Spleen (tissue), 11 donors: Measurements from ENCODE around the gene RAB28. TPM values are rescaled to one million over a fixed set of nuclear protein-coding genes. Genes with fewer than 3 reads are reported as not detected.
"Not testable (repeated sequence)": the region's sequence is repeated elsewhere in the genome, so short reads cannot be mapped to it uniquely, and the experiment has no call there.

Source experiments
- DNase-seq: peaks from one replicate; pipeline ENCODE4 v3.0.0-alpha.2; 2020
- H3K27ac ChIP-seq, 8 donors: fragments of 200-600 bp; sonication (generic) in 7 of 8; 1 replicate in 4 of 8; 2 replicates in 4 of 8; pipeline versions ENCODE4 v1.5.0 to v1.8.0; 2016 to 2021; ENCODE audit warnings: inconsistent platforms in 4 of 8, mild to moderate bottlenecking in 4 of 8, moderate library complexity in 1 of 8
- H3K27me3 ChIP-seq, 7 donors: fragments of 200-600 bp; sonication (generic) in 6 of 7; replicated peaks in 1 of 7; 1 replicate in 4 of 7; 2 replicates in 3 of 7; pipeline versions ENCODE4 v1.5.0 to v1.8.0; 2016 to 2021; ENCODE audit warnings: inconsistent platforms in 3 of 7, mild to moderate bottlenecking in 1 of 7
- H3K36me3 ChIP-seq, 6 donors: fragments of 200-600 bp; sonication (generic) in 5 of 6; 1 replicate in 4 of 6; 2 replicates in 2 of 6; pipeline versions ENCODE4 v1.5.0 to v1.8.0; 2016 to 2021; ENCODE audit warnings: inconsistent platforms in 2 of 6
- H3K4me1 ChIP-seq, 6 donors: fragments of 200-600 bp; sonication (generic) in 5 of 6; 1 replicate in 3 of 6; 2 replicates in 3 of 6; pipeline versions ENCODE4 v1.5.0 to v1.8.0; 2016 to 2021; ENCODE audit warnings: inconsistent platforms in 3 of 6
- H3K4me3 ChIP-seq, 8 donors: fragments of 200-600 bp; sonication (generic) in 7 of 8; 1 replicate in 4 of 8; 2 replicates in 4 of 8; pipeline versions ENCODE4 v1.5.0 to v1.8.0; 2016 to 2021; ENCODE audit warnings: inconsistent platforms in 4 of 8, mild to moderate bottlenecking in 4 of 8, moderate library complexity in 2 of 8
- H3K9me3 ChIP-seq, 8 donors: fragments of 200-600 bp; sonication (generic) in 7 of 8; 1 replicate in 4 of 8; 2 replicates in 4 of 8; pipeline versions ENCODE4 v1.5.0 to v1.8.0; 2016 to 2021; ENCODE audit warnings: inconsistent platforms in 4 of 8
- POLR2A ChIP-seq, 3 donors: fragments of 450-650 bp; IDR thresholded peaks; one replicate each; pipeline ENCODE4 v1.5.1; 2017; ENCODE audit warnings: antibody characterized with exemption in 3 of 3, mild to moderate bottlenecking in 1 of 3
- POLR2AphosphoS5 ChIP-seq, 3 donors: sonication (generic); formaldehyde crosslinking; IDR thresholded peaks; one replicate each; pipeline ENCODE4 v1.5.1; 2017; ENCODE audit warnings: antibody characterized with exemption in 3 of 3
- WGBS, 5 donors: extraction: QIAGEN DNeasy Blood & Tissue Kit in 3 of 5; methylation state at CpG; one replicate each; pipeline versions ENCODE4 v1.1.5 to v1.1.7; 2013 to 2018; 5-methylcytosine and 5-hydroxymethylcytosine counted together
- intact Hi-C: fragments of 100-400 bp; cut with DNase I; formaldehyde crosslinking; loops from one replicate; pipeline ENCODE4 v1.15.0; 2023; ENCODE audit warnings: low total_unique reads
- polyA plus RNA-seq, 3 donors: library from polyadenylated mRNA; stranded (reverse); fragments of 200-250 nt; gene quantifications; one replicate each; pipeline ENCODE4 v1.2.1, GENCODE V29; 2013
- total RNA-seq, 7 donors: library from RNA; depleted of rRNA in 3 of 7; stranded (reverse); fragments of >200 nt in 3 of 7; fragmentation: NEBNext Ultra II Directional in 4 of 7; extraction: Animal tissue kit (Norgen Biotek cat#: 25700) in 4 of 7; gene quantifications; one replicate each; pipeline versions ENCODE4 v1.1.0 to v1.2.1, GENCODE V29; 2016 to 2021
- TF ChIP-seq, protein P1 (sequence below), 11 experiments: fragments of 200-600 bp in 7 of 11; fragments of 450-650 bp in 4 of 11; sonication (generic) in 4 of 11; IDR thresholded peaks in 8 of 11; conservative IDR thresholded peaks in 3 of 11; 1 replicate in 7 of 11; 2 replicates in 4 of 11; pipeline versions ENCODE4 v1.4.0 to v1.8.0; 2016 to 2021; ENCODE audit warnings: antibody characterized with exemption in 11 of 11, inconsistent platforms in 4 of 11, mild to moderate bottlenecking in 1 of 11
- donor health status: healthy with polysubstance abuse.
- donor health status: DM: no; HTN: no; CAD: no; lungs with moderate emphysema.
- donor health status: DM: no; HTN: no; CAD: no.
- donor health status: Bipolar disorder and iron deficiency.
- donor health status: healthy.
- donor health status: DM: no; HTN: no; CAD: no.
- donor health status: DM: yes; HTN: yes; CAD: no.

The RAB28 gene
- total and polyA plus RNA-seq, 10 donors = 9.9 to 23.4 (median 18.3) TPM

DNA sequence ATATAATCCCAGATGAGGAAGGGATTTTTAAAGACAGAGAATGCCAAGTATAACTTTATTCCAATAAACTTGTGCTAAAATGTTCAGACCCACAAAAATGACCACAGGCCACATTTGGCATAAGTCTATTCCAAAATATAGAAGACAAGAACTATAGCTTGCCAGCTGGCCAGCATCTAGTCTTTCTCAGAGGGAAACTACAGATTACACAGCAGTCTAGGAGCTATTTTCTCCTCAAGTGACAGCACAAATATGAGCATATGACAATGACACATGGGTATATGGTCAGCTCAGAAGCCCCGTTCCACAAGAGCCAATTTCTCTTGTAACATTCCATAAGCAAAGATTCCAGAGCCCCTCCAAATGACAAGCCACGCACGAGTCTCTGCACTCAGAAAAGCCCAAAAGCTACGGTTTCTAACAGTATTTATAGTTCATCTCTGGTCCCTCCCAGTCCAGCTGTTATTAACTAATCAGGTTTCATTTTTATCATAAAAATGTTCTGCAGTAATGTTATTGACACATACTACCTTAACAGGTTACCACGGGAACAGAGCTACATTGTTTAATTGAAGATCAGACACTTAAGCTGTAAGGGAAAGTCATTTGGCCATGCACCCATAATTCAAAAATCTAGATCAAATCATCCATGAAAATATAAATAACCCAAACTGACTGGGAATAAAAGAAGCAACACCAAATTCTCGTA lies 70.3 kb downstream of the RAB28 start:
- WGBS, 5 donors = 81 to 94% (median 83%) methylated on average over 6 of the region's 6 CpGs
- H3K36me3 ChIP-seq = peaks cover 0 to 16% (median 0%) of the 10 kb centered on the region in 6 donors
- H3K27ac ChIP-seq = peak overlapping the region in 1 of 8 donors; percentile 51
- H3K4me1 ChIP-seq = peaks cover 0 to 33% (median 4%) of the 10 kb centered on the region in 6 donors
- peaks cover 0 to 8% (median 2%) of the 10 kb centered on the region in 8 donors for H3K9me3 ChIP-seq
- H3K27me3 ChIP-seq = no peaks in the 10 kb centered on the region
- no peak overlapping the region for H3K4me3 ChIP-seq
- intact Hi-C loops = no loop called here
- TF ChIP-seq POLR2AphosphoS5 (IDR thresholded peaks at IDR 0.05) (no peak), POLR2A (IDR thresholded peaks at IDR 0.05) (no peak)
- TF ChIP-seq, protein P1, sequence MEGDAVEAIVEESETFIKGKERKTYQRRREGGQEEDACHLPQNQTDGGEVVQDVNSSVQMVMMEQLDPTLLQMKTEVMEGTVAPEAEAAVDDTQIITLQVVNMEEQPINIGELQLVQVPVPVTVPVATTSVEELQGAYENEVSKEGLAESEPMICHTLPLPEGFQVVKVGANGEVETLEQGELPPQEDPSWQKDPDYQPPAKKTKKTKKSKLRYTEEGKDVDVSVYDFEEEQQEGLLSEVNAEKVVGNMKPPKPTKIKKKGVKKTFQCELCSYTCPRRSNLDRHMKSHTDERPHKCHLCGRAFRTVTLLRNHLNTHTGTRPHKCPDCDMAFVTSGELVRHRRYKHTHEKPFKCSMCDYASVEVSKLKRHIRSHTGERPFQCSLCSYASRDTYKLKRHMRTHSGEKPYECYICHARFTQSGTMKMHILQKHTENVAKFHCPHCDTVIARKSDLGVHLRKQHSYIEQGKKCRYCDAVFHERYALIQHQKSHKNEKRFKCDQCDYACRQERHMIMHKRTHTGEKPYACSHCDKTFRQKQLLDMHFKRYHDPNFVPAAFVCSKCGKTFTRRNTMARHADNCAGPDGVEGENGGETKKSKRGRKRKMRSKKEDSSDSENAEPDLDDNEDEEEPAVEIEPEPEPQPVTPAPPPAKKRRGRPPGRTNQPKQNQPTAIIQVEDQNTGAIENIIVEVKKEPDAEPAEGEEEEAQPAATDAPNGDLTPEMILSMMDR (IDR thresholded peaks at IDR 0.05 in 8 of 11, conservative IDR thresholded peaks at IDR 0.05 in 3 of 11) = no peak
- DNase-seq = no peak

DNA sequence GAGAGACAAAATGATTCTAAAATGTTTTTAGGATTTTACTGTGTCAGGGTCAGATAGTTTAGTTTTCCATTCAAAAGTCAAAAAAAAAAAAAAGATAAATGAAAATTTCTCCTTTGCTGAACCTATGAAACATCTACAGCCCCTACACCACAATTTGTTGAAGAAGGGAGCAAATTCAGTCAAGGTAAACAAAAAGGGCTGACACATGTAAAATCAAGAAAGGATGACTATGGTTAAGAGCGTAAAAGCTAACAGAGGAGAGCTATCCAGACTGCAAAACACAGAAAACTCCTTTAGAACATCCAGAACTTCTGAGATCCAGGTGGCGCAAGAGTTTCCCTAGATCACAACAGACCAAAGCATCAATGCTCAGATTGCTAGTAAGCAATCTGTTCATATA lies 72.2 kb downstream of the RAB28 start:
- DNase-seq = no peak
- intact Hi-C loops = no loop called here
- H3K27ac ChIP-seq = peak overlapping the region in 1 of 8 donors; percentile 9
- TF ChIP-seq, protein P1 (IDR thresholded peaks at IDR 0.05 in 8 of 11, conservative IDR thresholded peaks at IDR 0.05 in 3 of 11) = no peak
- TF ChIP-seq POLR2A (IDR thresholded peaks at IDR 0.05) (no peak), POLR2AphosphoS5 (IDR thresholded peaks at IDR 0.05) (no peak)
- peaks cover 0 to 9% (median 0%) of the 10 kb centered on the region in 8 donors for H3K9me3 ChIP-seq
- WGBS, 5 donors = 49 to 50% (median 50%) methylated on average over 2 of the region's 2 CpGs
- no peak overlapping the region for H3K4me3 ChIP-seq
- H3K4me1 ChIP-seq = peaks cover 0 to 33% (median 4%) of the 10 kb centered on the region in 6 donors
- H3K27me3 ChIP-seq = no peaks in the 10 kb centered on the region
- H3K36me3 ChIP-seq = peaks cover 0 to 13% (median 0%) of the 10 kb centered on the region in 6 donors

DNA sequence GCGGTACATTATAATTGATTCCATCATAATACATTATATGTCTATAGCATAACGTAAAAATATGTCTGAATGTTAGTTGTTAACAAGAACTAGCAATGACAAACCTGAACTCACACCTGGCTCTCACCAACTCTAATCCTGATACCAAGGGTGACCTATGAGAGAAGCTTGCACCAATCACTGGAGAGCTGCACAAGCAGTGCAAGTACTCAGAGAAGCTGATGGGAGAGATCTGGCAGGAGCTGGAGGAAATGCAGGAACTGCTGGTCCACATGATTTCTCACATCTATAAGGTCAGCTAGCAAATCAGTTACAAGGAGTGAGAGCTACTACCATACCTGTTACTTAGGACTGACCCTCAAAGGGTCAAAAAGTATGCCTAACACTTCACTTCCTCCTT lies 74.8 kb downstream of the RAB28 start:
- H3K27ac ChIP-seq = no peak overlapping the region
- intact Hi-C loops = no loop called here
- no peak overlapping the region for H3K4me3 ChIP-seq
- no peak for DNase-seq
- peaks cover 0 to 4% (median 0%) of the 10 kb centered on the region in 6 donors for H3K36me3 ChIP-seq
- H3K4me1 ChIP-seq = peaks cover 0 to 24% (median 0%) of the 10 kb centered on the region in 6 donors
- no peaks in the 10 kb centered on the region for H3K27me3 ChIP-seq
- no peak for TF ChIP-seq POLR2AphosphoS5 (IDR thresholded peaks at IDR 0.05)
- TF ChIP-seq POLR2A (IDR thresholded peaks at IDR 0.05) = no peak
- TF ChIP-seq, protein P1 (IDR thresholded peaks at IDR 0.05 in 8 of 11, conservative IDR thresholded peaks at IDR 0.05 in 3 of 11) = no peak
- H3K9me3 ChIP-seq = peaks cover 0 to 10% (median 5%) of the 10 kb centered on the region in 8 donors
- WGBS, 5 donors = 96 to 100% (median 98%) methylated on average over 2 of the region's 2 CpGs

DNA sequence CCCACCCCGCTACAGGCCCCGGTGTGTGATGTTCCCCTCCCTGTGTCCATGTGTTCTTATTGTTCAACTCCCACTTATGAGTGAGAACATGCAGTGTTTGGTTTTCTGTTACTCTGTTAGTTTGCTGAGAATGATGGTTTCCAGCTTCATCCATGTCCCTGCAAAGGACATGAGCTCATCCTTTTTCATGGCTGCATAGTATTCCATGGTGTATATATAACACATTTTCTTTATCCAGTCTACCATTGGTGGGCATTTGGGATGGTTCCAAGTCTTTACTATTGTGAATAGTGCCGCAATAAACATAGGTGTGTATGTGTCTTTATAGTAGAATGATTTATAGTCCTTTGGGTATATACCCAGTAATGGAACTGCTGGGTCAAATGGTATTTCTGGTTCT lies 78.0 kb downstream of the RAB28 start:
- H3K27ac ChIP-seq, H3K27me3 ChIP-seq, intact Hi-C loops, DNase-seq, H3K4me3 ChIP-seq, H3K9me3 ChIP-seq, H3K4me1 ChIP-seq, H3K36me3 ChIP-seq: not testable (repeated sequence)
- WGBS, 5 donors = 95 to 98% (median 97%) methylated on average over 3 of the region's 3 CpGs
